K562 (cell line): Measurements from ENCODE around the gene MILR1.

Experiments
- DIDO1 ChIP-seq: fragments of 450-650 bp; IDR thresholded peaks from 2 replicates; pipeline ENCODE4 v1.6.1; 2016; ENCODE audit warnings: low read depth, missing biosample characterization, missing genetic modification characterization
- MED1 ChIP-seq: sonication (generic); formaldehyde crosslinking; IDR thresholded peaks from 2 replicates; pipeline ENCODE4 v1.8.1; 2023; ENCODE audit warnings: missing genetic modification reagents, borderline replicate concordance
- MYC ChIP-seq, 2 experiments: fragments of 250-450 bp in 1 of 2; sonication (Bioruptor Pico) in 1 of 2; IDR thresholded peaks; 2 replicates each; pipeline versions ENCODE4 v1.5.1 to v1.6.1; 2012 to 2021; ENCODE audit warnings: low read depth in 2 of 2, borderline replicate concordance in 1 of 2, improper control_type of control experiment in 1 of 2, low read length in 1 of 2, mild to moderate bottlenecking in 1 of 2, moderate library complexity in 1 of 2
- POLR2AphosphoS5 ChIP-seq: IDR thresholded peaks from 2 replicates; pipeline ENCODE4 v1.6.1; 2011; ENCODE audit warnings: mild to moderate bottlenecking, low read depth, low read length, moderate library complexity; ENCODE audit not compliant: control insufficient read depth, insufficient read depth
- SP1 ChIP-seq: sonication (generic); formaldehyde crosslinking; IDR thresholded peaks from 2 replicates; pipeline ENCODE4 v1.8.1; 2022; ENCODE audit warnings: mild to moderate bottlenecking, missing genetic modification reagents
- WHSC1 ChIP-seq: IDR thresholded peaks from one replicate; pipeline ENCODE4 v1.6.1; 2012; ENCODE audit warnings: low read length, control low read depth, inconsistent platforms
- ZBTB26 ChIP-seq: fragments of 450-650 bp; formaldehyde crosslinking; IDR thresholded peaks from 2 replicates; pipeline ENCODE4 v1.4.0; 2022; ENCODE audit warnings: missing genetic modification characterization
- ZNF79 ChIP-seq: fragments of 250-450 bp; sonication (Bioruptor Pico); IDR thresholded peaks from 2 replicates; pipeline ENCODE4 v1.4.0; 2020; ENCODE audit warnings: low read depth, mild to moderate bottlenecking, moderate library complexity
- TF ChIP-seq, protein P1 (sequence below), 3 experiments: IDR thresholded peaks in 2 of 3; conservative IDR thresholded peaks in 1 of 3; 2 replicates each; pipeline ENCODE4 v1.5.1; 2011 to 2012; ENCODE audit warnings: low read length in 3 of 3, mild to moderate bottlenecking in 3 of 3, control low read depth in 2 of 3, improper control_type of control experiment in 1 of 3, inconsistent platforms in 1 of 3, low read depth in 1 of 3, mixed read lengths in 1 of 3, moderate library complexity in 1 of 3; ENCODE audit not compliant: insufficient read depth in 2 of 3
- TF ChIP-seq, protein P2 (sequence below): sonication (generic); formaldehyde crosslinking; IDR thresholded peaks from 2 replicates; pipeline ENCODE4 v1.9.0; 2022; ENCODE audit warnings: mild to moderate bottlenecking, missing genetic modification reagents
- TF ChIP-seq, protein P3 (sequence below): sonication (generic); formaldehyde crosslinking; IDR thresholded peaks from 2 replicates; pipeline ENCODE4 v1.8.0; 2022; ENCODE audit warnings: mild to moderate bottlenecking, low read depth, missing genetic modification reagents
- TF ChIP-seq, protein P4 (sequence below), 2 experiments: IDR thresholded peaks; 2 replicates each; pipeline ENCODE4 v1.6.1; 2011; ENCODE audit warnings: borderline replicate concordance in 1 of 2, control low read depth in 1 of 2, low read depth in 1 of 2, low read length in 1 of 2, mild to moderate bottlenecking in 1 of 2, mixed read lengths in 1 of 2, moderate library complexity in 1 of 2; ENCODE audit not compliant: insufficient read depth in 1 of 2, insufficient read length in 1 of 2, poor library complexity in 1 of 2, severe bottlenecking in 1 of 2; ENCODE audit errors: extremely low read depth in 1 of 2

DNA sequence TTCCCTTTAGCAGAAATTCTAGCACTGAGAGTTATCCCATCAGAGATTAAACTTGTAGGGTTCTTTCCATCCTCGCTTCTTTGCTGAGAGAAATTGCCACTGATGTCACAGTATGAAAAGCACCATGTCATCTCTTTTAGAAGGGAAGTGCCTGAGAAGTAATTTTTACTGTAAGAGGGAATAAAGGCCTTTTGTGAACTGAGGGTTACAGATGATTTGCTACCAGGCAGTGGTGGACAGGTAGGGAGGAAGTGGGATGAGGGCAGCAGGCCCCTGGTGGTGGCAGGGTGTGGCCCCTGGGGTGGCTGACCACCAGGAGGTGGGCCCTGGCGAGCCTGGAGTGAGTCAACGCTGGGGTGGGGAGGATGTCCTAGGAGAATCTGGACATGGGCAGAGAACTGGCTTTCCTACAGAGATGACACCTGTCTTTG is 6.4 kb upstream of the MILR1 start:
- TF ChIP-seq MED1: no peak
- TF ChIP-seq POLR2AphosphoS5: no peak
- no peak for TF ChIP-seq SP1 (CRISPR knock-in tag)
- TF ChIP-seq, protein P1, sequence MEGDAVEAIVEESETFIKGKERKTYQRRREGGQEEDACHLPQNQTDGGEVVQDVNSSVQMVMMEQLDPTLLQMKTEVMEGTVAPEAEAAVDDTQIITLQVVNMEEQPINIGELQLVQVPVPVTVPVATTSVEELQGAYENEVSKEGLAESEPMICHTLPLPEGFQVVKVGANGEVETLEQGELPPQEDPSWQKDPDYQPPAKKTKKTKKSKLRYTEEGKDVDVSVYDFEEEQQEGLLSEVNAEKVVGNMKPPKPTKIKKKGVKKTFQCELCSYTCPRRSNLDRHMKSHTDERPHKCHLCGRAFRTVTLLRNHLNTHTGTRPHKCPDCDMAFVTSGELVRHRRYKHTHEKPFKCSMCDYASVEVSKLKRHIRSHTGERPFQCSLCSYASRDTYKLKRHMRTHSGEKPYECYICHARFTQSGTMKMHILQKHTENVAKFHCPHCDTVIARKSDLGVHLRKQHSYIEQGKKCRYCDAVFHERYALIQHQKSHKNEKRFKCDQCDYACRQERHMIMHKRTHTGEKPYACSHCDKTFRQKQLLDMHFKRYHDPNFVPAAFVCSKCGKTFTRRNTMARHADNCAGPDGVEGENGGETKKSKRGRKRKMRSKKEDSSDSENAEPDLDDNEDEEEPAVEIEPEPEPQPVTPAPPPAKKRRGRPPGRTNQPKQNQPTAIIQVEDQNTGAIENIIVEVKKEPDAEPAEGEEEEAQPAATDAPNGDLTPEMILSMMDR (IDR thresholded peaks at IDR 0.05 in 2 of 3, conservative IDR thresholded peaks at IDR 0.05 in 1 of 3; ENCODE audit: insufficient read depth in 2 of 3, low read depth in 1 of 3, low read length in 3 of 3): no peak
- TF ChIP-seq DIDO1 (tag): no peak
- no peak for TF ChIP-seq MYC (IDR thresholded peaks at IDR 0.05; ENCODE audit: low read depth, low read length)
- TF ChIP-seq MYC (CRISPR knock-in tag; IDR thresholded peaks at IDR 0.05; ENCODE audit: borderline replicate concordance, low read depth): no peak
- TF ChIP-seq, protein P2, sequence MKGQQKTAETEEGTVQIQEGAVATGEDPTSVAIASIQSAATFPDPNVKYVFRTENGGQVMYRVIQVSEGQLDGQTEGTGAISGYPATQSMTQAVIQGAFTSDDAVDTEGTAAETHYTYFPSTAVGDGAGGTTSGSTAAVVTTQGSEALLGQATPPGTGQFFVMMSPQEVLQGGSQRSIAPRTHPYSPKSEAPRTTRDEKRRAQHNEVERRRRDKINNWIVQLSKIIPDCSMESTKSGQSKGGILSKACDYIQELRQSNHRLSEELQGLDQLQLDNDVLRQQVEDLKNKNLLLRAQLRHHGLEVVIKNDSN (CRISPR knock-in tag): no peak
- no peak for TF ChIP-seq ZBTB26
- TF ChIP-seq, protein P3, sequence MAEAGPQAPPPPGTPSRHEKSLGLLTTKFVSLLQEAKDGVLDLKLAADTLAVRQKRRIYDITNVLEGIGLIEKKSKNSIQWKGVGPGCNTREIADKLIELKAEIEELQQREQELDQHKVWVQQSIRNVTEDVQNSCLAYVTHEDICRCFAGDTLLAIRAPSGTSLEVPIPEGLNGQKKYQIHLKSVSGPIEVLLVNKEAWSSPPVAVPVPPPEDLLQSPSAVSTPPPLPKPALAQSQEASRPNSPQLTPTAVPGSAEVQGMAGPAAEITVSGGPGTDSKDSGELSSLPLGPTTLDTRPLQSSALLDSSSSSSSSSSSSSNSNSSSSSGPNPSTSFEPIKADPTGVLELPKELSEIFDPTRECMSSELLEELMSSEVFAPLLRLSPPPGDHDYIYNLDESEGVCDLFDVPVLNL (CRISPR knock-in tag): no peak
- TF ChIP-seq ZNF79: no peak
- TF ChIP-seq WHSC1: no peak
- TF ChIP-seq, protein P4, sequence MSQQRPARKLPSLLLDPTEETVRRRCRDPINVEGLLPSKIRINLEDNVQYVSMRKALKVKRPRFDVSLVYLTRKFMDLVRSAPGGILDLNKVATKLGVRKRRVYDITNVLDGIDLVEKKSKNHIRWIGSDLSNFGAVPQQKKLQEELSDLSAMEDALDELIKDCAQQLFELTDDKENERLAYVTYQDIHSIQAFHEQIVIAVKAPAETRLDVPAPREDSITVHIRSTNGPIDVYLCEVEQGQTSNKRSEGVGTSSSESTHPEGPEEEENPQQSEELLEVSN (IDR thresholded peaks at IDR 0.05; ENCODE audit: borderline replicate concordance in 1 of 2, extremely low read depth in 1 of 2, insufficient read depth in 1 of 2, insufficient read length in 1 of 2, low read depth in 1 of 2, low read length in 1 of 2, poor library complexity in 1 of 2, severe bottlenecking in 1 of 2): no peak
